ENCODE data around the gene NKAIN2.
A peak's percentile ranks its signal among the peaks of the same experiment; 100 is the strongest.

- TF ChIP-seq, protein P1, sequence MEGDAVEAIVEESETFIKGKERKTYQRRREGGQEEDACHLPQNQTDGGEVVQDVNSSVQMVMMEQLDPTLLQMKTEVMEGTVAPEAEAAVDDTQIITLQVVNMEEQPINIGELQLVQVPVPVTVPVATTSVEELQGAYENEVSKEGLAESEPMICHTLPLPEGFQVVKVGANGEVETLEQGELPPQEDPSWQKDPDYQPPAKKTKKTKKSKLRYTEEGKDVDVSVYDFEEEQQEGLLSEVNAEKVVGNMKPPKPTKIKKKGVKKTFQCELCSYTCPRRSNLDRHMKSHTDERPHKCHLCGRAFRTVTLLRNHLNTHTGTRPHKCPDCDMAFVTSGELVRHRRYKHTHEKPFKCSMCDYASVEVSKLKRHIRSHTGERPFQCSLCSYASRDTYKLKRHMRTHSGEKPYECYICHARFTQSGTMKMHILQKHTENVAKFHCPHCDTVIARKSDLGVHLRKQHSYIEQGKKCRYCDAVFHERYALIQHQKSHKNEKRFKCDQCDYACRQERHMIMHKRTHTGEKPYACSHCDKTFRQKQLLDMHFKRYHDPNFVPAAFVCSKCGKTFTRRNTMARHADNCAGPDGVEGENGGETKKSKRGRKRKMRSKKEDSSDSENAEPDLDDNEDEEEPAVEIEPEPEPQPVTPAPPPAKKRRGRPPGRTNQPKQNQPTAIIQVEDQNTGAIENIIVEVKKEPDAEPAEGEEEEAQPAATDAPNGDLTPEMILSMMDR (IDR thresholded peaks at IDR 0.05; ENCODE audit: extremely low read depth in 1 of 2, insufficient read depth in 1 of 2, low read depth in 1 of 2, low read length in 2 of 2): no peak
- TF ChIP-seq POLR2AphosphoS5 (IDR thresholded peaks at IDR 0.05; ENCODE audit: insufficient read depth, low read depth, low read length) (no peak), POLR2A (IDR thresholded peaks at IDR 0.05; ENCODE audit: low read depth, low read length) (no peak), JUN (IDR thresholded peaks at IDR 0.05; ENCODE audit: borderline replicate concordance, insufficient read depth, insufficient read length, low read depth) (peak; percentile 9), EZH2 (IDR thresholded peaks at IDR 0.05; ENCODE audit: borderline replicate concordance, low read depth, low read length, severe bottlenecking) (no peak), FOS (IDR thresholded peaks at IDR 0.05; ENCODE audit: borderline replicate concordance, insufficient read depth, low read length) (no peak)
Measured at GRCh38 chr6:124008000-124008987, 204.6 kb downstream of the NKAIN2 start.
